ENCODE measurements around the gene TNFRSF4. TPM values are rescaled to one million over a fixed set of nuclear protein-coding genes. Genes with fewer than 3 reads are reported as not detected.

Gene TNFRSF4
- total and polyA plus RNA-seq, 4 donors = 0.08 to 0.35 (median 0.15) TPM; not detected in 1

DNA sequence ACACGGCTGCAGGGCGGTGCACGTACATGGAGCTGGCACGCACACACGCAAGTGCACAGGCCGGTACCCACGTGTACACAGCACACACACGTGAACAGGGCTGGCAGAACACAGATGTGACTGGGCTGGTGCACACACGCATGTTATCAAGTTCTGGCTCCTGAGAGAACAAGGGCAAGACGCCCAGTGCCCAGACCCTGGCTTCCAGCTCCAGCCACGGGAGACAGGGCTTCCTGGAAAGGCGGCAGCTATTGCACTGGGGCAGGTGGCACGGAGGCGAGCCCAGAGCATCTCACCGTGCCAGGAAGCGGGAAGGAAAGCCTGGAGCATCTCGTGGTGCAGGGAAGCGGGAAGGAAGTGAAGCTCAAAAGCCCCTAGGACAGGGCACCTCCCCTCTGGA lies 12.0 kb upstream of the TNFRSF4 start:
- no peaks in the 10 kb centered on the region for H3K9me3 ChIP-seq (ENCODE audit: control insufficient read depth in 4 of 4, low read length in 3 of 4)
- peaks cover 9 to 16% (median 14%) of the 10 kb centered on the region in 4 donors for H3K4me1 ChIP-seq (ENCODE audit: control insufficient read depth in 4 of 4, insufficient read depth in 4 of 4, low read length in 3 of 4)
- no peak for TF ChIP-seq TAF1 (conservative IDR thresholded peaks at IDR 0.05)
- no peak for TF ChIP-seq CTCF (IDR thresholded peaks at IDR 0.05; ENCODE audit: low read depth, low read length, missing input control)
- TF ChIP-seq SP1 (IDR thresholded peaks at IDR 0.05) = no peak
- TF ChIP-seq FOXA2 (IDR thresholded peaks at IDR 0.05) = no peak
- no peak for TF ChIP-seq ATF3 (IDR thresholded peaks at IDR 0.05)
- no peak for TF ChIP-seq YY1 (IDR thresholded peaks at IDR 0.05)
- TF ChIP-seq JUND (IDR thresholded peaks at IDR 0.05) = no peak
- no peak for TF ChIP-seq NR2F2 (IDR thresholded peaks at IDR 0.05)
- no peak for TF ChIP-seq HNF4G (IDR thresholded peaks at IDR 0.05)
- TF ChIP-seq RXRA (IDR thresholded peaks at IDR 0.05) = no peak
- TF ChIP-seq, protein P1, sequence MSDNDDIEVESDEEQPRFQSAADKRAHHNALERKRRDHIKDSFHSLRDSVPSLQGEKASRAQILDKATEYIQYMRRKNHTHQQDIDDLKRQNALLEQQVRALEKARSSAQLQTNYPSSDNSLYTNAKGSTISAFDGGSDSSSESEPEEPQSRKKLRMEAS (IDR thresholded peaks at IDR 0.05) = no peak
- TF ChIP-seq ZBTB33 (IDR thresholded peaks at IDR 0.05) = no peak
- TF ChIP-seq EGR1 (IDR thresholded peaks at IDR 0.05; ENCODE audit: low read depth in 2 of 2) = no peak
- TF ChIP-seq RAD21 (IDR thresholded peaks at IDR 0.05) = no peak
- TF ChIP-seq FOXA1 (IDR thresholded peaks at IDR 0.05) = no peak
- TF ChIP-seq GABPA (IDR thresholded peaks at IDR 0.05 in 1 of 2, conservative IDR thresholded peaks at IDR 0.05 in 1 of 2) = no peak
- H3K9ac ChIP-seq (ENCODE audit: low read depth in 1 of 2, low read length in 2 of 2) = no peak overlapping the region
- H3K27ac ChIP-seq (ENCODE audit: low read depth in 1 of 2, low read length in 2 of 2) = no peak overlapping the region
- no peak for DNase-seq (ENCODE audit: low spot score)
- WGBS = 93% methylated on average over 18 of the region's 18 CpGs
- H3K36me3 ChIP-seq (ENCODE audit: control insufficient read depth in 4 of 4, insufficient read depth in 3 of 4, low read depth in 1 of 4, low read length in 3 of 4) = peaks cover 17 to 56% (median 33%) of the 10 kb centered on the region in 4 donors
- no peaks in the 10 kb centered on the region for H3K27me3 ChIP-seq (ENCODE audit: control insufficient read depth in 4 of 4, insufficient read depth in 4 of 4, low read length in 3 of 4)
- no peak overlapping the region for H3K4me3 ChIP-seq (ENCODE audit: low read depth in 1 of 3, low read length in 3 of 3)

- Histone ChIP-seq H3K27me3 (ENCODE audit: control insufficient read depth in 4 of 4, insufficient read depth in 4 of 4, low read length in 3 of 4) (no peaks in the 10 kb centered on the region), H3K36me3 (ENCODE audit: control insufficient read depth in 4 of 4, insufficient read depth in 3 of 4, low read depth in 1 of 4, low read length in 3 of 4) (peaks cover 19 to 62% (median 35%) of the 10 kb centered on the region in 4 donors), H3K27ac (ENCODE audit: low read depth in 1 of 2, low read length in 2 of 2) (no peak overlapping the region), H3K9ac (ENCODE audit: low read depth in 1 of 2, low read length in 2 of 2) (no peak overlapping the region), H3K4me3 (ENCODE audit: low read depth in 1 of 3, low read length in 3 of 3) (no peak overlapping the region), H3K9me3 (ENCODE audit: control insufficient read depth in 4 of 4, low read length in 3 of 4) (no peaks in the 10 kb centered on the region), H3K4me1 (ENCODE audit: control insufficient read depth in 4 of 4, insufficient read depth in 4 of 4, low read length in 3 of 4) (peaks cover 6 to 11% (median 8%) of the 10 kb centered on the region in 4 donors)
- 87% methylated on average over 34 of the region's 34 CpGs for WGBS
- DNase-seq (ENCODE audit: low spot score) = no peak
- no peak for TF ChIP-seq ATF3 (IDR thresholded peaks at IDR 0.05)
- no peak for TF ChIP-seq HNF4A (conservative IDR thresholded peaks at IDR 0.05)
- no peak for TF ChIP-seq RAD21 (IDR thresholded peaks at IDR 0.05)
These were observed 11.4 kb upstream of the TNFRSF4 start for GRCh38 chr1:1225238-1225845.
